ENCODE results near the gene BID.
"Not testable (repeated sequence)": the region's sequence is repeated elsewhere in the genome, so short reads cannot be mapped to it uniquely, and the experiment has no call there.

Gene BID

GRCh38 chr22:17767233-17768065, 6.8 kb downstream of the BID start:
- DNase-seq = no peak

- DNase-seq = not testable (repeated sequence)
These were observed 9.4 kb downstream of the BID start for GRCh38 chr22:17764852-17765251.

GRCh38 chr22:17764036-17764435, 10.2 kb downstream of the BID start:
- no peak for DNase-seq

- not testable (repeated sequence) for DNase-seq
These were observed 10.8 kb downstream of the BID start for GRCh38 chr22:17763442-17763841.

GRCh38 chr22:17761138-17761488, 13.2 kb downstream of the BID start:
- no peak for DNase-seq

GRCh38 chr22:17754233-17754925, 19.9 kb downstream of the BID start:
- DNase-seq = no peak

- no peak for DNase-seq
These were observed 20.8 kb downstream of the BID start for GRCh38 chr22:17753401-17753989.

GRCh38 chr22:17751596-17751995, 22.7 kb downstream of the BID start:
- DNase-seq = no peak

- no peak for DNase-seq
These were observed 24.5 kb downstream of the BID start for GRCh38 chr22:17749605-17750395.

GRCh38 chr22:17748555-17749353, 25.5 kb downstream of the BID start:
- DNase-seq = no peak

GRCh38 chr22:17746916-17747315, 27.4 kb downstream of the BID start:
- DNase-seq = no peak

GRCh38 chr22:17744430-17744829, 29.8 kb downstream of the BID start:
- DNase-seq = no peak

GRCh38 chr22:17743661-17744411, 30.4 kb downstream of the BID start:
- no peak for DNase-seq

- peak; percentile 58 for DNase-seq
These were observed 31.8 kb downstream of the BID start for GRCh38 chr22:17742527-17742902.

GRCh38 chr22:17741866-17742526, 32.3 kb downstream of the BID start:
- DNase-seq = no peak

- DNase-seq = no peak
These were observed 34.9 kb downstream of the BID start for GRCh38 chr22:17739196-17739975.

GRCh38 chr22:17738386-17739128, 35.7 kb downstream of the BID start:
- DNase-seq = no peak

GRCh38 chr22:17734187-17734586, 40.1 kb downstream of the BID start:
- peak; percentile 49 for DNase-seq

GRCh38 chr22:17733466-17733865, 40.8 kb downstream of the BID start:
- DNase-seq = peak; percentile 18
